Left ventricle myocardium inferior (tissue), 1 donor: ENCODE measurements around the gene XPNPEP2. TPM values are rescaled to one million over a fixed set of nuclear protein-coding genes. Genes with fewer than 3 reads are reported as not detected.
A peak's percentile ranks its signal among the peaks of the same experiment; 100 is the strongest.

Experiments used
- DNase-seq: peaks from one replicate; pipeline ENCODE4 v3.0.0-alpha.2; 2020
- H3K27ac ChIP-seq: fragments of 200-600 bp; replicated peaks from 2 replicates; pipeline ENCODE4 v1.8.0; 2021
- H3K27me3 ChIP-seq: fragments of 200-600 bp; 2 replicates; pipeline ENCODE4 v1.8.0; 2021; ENCODE audit warnings: low read depth
- H3K36me3 ChIP-seq: fragments of 200-600 bp; 2 replicates; pipeline ENCODE4 v1.8.0; 2021
- H3K4me1 ChIP-seq: fragments of 200-600 bp; 2 replicates; pipeline ENCODE4 v1.8.0; 2021
- H3K4me3 ChIP-seq: fragments of 200-600 bp; 2 replicates; pipeline ENCODE4 v1.8.0; 2021; ENCODE audit warnings: mild to moderate bottlenecking, moderate library complexity
- H3K9me3 ChIP-seq: fragments of 200-600 bp; replicated peaks from 2 replicates; pipeline ENCODE4 v1.8.0; 2021
- intact Hi-C: fragments of 100-400 bp; cut with micrococcal nuclease; formaldehyde crosslinking; loops from one replicate; pipeline ENCODE4 v1.11.0; 2022
- total RNA-seq: library from RNA; stranded (reverse); fragmentation: NEBNext Ultra II Directional; extraction: Animal tissue kit (Norgen Biotek cat#: 25700); gene quantifications from one replicate; pipeline ENCODE4 v1.2.1, GENCODE V29; 2021
- TF ChIP-seq, protein P1 (sequence below): fragments of 200-600 bp; IDR thresholded peaks from 2 replicates; pipeline ENCODE4 v1.8.0; 2021; ENCODE audit warnings: antibody characterized with exemption, mild to moderate bottlenecking, borderline replicate concordance
- donor health status: DM: no; HTN: yes; CAD: no; lungs with severe emphysema.

XPNPEP2 gene
- total RNA-seq, 1 donor from 2014 or later: 1.3 TPM

- Histone ChIP-seq H3K36me3 (no peaks in the 10 kb centered on the region), H3K27me3 (no peaks in the 10 kb centered on the region), H3K4me1 (no peaks in the 10 kb centered on the region), H3K9me3 (no peaks in the 10 kb centered on the region), H3K27ac (no peak overlapping the region), H3K4me3 (no peak overlapping the region)
- TF ChIP-seq, protein P1, sequence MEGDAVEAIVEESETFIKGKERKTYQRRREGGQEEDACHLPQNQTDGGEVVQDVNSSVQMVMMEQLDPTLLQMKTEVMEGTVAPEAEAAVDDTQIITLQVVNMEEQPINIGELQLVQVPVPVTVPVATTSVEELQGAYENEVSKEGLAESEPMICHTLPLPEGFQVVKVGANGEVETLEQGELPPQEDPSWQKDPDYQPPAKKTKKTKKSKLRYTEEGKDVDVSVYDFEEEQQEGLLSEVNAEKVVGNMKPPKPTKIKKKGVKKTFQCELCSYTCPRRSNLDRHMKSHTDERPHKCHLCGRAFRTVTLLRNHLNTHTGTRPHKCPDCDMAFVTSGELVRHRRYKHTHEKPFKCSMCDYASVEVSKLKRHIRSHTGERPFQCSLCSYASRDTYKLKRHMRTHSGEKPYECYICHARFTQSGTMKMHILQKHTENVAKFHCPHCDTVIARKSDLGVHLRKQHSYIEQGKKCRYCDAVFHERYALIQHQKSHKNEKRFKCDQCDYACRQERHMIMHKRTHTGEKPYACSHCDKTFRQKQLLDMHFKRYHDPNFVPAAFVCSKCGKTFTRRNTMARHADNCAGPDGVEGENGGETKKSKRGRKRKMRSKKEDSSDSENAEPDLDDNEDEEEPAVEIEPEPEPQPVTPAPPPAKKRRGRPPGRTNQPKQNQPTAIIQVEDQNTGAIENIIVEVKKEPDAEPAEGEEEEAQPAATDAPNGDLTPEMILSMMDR: no peak
- no peak for DNase-seq
- intact Hi-C loops: no loop called here
Observed at GRCh38 chrX:129768586-129769466, 30.0 kb downstream of the XPNPEP2 start.

- Histone ChIP-seq H3K27me3 (no peaks in the 10 kb centered on the region), H3K27ac (no peak overlapping the region), H3K4me1 (no peaks in the 10 kb centered on the region), H3K36me3 (no peaks in the 10 kb centered on the region), H3K9me3 (no peaks in the 10 kb centered on the region), H3K4me3 (no peak overlapping the region)
- DNase-seq: no peak
- TF ChIP-seq, protein P1: no peak
- intact Hi-C loops: no loop called here
Observed at GRCh38 chrX:129769467-129770154, 30.8 kb downstream of the XPNPEP2 start.

DNA sequence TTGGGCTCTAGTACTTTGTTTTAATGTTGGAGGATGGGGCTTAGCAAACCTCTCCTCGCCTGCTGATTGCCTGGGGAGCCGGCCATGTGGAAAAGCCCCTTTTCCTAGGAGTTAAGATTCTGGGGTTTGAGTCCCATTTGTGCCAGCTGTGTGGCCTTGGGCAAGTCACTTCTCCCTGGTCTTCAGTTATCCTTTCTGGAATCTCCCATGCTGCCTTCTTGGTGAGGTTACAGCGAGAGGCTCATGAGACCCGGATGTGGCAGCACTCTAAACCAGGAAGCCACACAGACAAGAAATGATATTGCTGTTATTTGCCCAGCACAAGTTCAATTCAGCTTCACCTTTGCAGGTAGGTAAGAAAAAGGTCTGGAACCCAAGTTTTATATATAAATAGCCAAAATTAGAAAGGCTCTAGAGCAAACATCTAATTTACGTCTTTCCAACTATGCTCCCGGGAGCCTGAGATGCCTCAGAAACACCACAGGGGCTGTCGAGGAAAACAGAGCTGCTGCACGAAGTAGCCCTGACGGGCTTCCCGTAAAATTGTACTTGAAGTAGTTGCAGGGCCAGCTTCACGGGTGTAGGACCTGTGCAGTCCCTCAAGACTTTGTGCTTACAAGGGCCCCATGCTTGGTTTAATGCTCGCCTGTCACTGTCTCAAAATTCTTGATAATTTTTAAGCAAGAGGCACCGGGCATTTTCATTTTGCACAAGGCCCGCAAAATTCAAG is 32.7 kb downstream of the XPNPEP2 start:
- intact Hi-C loops: no loop called here
- TF ChIP-seq, protein P1: no peak
- Histone ChIP-seq H3K9me3 (no peaks in the 10 kb centered on the region), H3K4me3 (no peak overlapping the region), H3K27ac (no peak overlapping the region), H3K4me1 (no peaks in the 10 kb centered on the region), H3K36me3 (no peaks in the 10 kb centered on the region), H3K27me3 (no peaks in the 10 kb centered on the region)
- DNase-seq: no peak

- no peaks in the 10 kb centered on the region for H3K27me3 ChIP-seq
- intact Hi-C loops: no loop called here
- no peaks in the 10 kb centered on the region for H3K4me1 ChIP-seq
- DNase-seq: peak; percentile 43
- TF ChIP-seq, protein P1: no peak
- H3K9me3 ChIP-seq: no peaks in the 10 kb centered on the region
- no peak overlapping the region for H3K4me3 ChIP-seq
- H3K36me3 ChIP-seq: no peaks in the 10 kb centered on the region
- peak overlapping the region; percentile 30 for H3K27ac ChIP-seq
Observed at GRCh38 chrX:129772796-129773431, 34.1 kb downstream of the XPNPEP2 start.
